GM04504 (cell line): ENCODE measurements around the gene ALOX15.
"Not testable (repeated sequence)": the region's sequence is repeated elsewhere in the genome, so short reads cannot be mapped to it uniquely, and the experiment has no call there.

Experiments
- DNase-seq: peaks from one replicate; pipeline ENCODE4 v3.0.0-alpha.2; 2012; ENCODE audit warnings: low read depth

The ALOX15 gene

GRCh38 chr17:4648741-4649140, 7.3 kb upstream of the ALOX15 start:
- no peak for DNase-seq

- no peak for DNase-seq
Measured at GRCh38 chr17:4645642-4646041, 4.2 kb upstream of the ALOX15 start.

DNA sequence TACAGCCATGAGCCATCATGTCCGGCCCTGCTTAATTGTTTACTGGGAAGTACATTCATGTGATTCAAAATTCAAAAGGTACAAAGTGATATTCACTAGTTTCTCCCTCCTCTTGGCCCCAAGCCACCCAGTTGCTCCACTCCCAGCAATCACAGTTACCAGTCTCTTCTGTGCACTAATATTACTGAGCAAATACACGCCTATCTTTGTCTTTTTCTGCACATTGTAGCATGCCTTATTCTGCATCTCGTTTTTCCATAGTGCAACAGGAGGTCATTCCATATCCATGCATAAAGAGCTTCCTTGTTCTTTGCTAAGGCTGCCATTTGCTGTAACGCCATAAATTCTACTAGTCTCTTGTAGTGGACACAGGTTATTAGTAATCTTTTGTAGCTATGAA, 2.2 kb upstream of the ALOX15 start:
- DNase-seq = no peak

DNA sequence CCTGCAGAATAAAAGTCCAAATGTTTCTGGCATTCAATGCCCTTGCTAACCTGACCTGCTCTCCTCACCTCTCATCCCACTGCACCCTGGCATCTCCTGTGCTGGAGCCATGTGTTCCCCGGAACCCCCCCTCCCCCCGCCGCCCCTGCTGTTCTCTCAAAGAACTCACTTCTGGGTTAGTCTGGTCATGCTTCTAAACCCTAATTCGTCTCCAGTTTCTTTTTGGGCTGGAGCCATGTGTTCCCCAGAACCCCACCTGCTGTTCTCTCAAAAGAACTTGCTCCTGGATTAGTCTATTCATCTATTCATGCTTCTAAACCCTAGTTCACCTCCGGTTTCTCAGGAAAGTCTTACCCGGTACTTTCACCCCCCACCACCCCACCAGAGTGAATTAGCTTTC, 808 bp upstream of the ALOX15 start:
- DNase-seq = no peak

DNA sequence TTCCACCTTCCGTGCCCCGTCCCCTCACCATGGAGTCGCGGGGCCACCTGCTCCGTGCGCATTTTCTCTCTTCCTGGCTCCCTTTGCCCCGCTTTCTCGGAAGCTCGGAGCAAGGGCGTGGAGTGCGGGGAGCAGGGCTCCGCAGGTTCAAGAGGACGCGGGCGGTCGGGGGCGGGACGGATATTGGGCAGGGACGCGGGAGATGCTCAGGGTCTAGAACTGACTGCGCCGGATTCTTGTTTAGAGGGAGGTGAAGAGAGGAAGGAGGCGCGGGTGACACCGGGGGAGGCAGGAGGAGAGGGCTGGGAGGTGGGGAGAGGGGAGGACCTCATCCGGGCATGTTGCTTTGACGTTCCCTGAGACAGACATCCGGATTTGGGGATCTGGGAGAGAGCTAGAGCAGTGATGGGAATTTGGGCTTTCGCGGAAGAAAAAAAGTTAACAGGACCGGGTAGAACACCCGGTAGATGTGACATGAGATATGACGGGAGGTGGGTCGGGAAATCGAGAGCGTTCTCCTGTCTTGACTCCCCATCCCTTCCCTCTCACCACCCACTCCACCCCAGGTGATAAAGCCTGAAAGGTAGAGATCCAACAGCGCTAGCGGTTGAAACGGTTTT, 799 bp downstream of the ALOX15 start:
- DNase-seq = not testable (repeated sequence)

DNA sequence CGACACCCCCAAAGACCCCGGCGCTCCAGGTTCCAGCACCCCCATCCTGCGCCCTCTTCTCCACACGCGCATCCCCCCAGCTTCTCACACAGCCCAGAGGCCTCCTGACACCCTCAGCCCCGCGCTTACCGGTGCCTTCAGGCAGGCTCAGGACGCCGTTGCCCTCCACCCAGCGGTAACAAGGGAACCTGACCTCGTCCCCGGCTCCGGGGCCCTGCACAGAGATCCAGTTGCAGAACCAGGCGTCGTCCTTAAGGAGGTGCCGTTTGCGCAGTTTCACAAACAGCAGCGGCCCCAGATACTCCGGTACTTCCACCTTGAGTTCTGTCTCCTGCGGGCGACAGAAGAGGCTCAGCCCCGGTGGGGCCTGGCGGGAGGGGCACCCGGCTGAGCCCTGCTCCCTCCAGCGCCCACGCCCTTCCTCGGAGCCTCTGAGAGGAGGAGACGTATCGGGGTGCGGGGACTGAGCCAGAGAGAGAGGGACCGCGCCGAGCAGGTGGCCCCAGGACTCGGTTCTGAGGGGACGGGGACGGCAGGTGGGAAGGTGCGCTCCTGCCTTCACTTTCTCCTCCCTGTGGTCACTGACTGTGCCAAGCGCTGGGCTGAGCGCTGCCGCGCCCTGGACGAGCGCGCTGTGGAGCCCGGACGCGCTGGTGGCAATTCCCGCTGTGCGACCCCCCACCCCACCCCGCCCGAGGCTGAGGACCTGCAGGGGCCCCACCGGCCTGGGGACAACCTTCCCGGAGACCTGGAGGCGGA, 2.0 kb downstream of the ALOX15 start:
- not testable (repeated sequence) for DNase-seq

DNA sequence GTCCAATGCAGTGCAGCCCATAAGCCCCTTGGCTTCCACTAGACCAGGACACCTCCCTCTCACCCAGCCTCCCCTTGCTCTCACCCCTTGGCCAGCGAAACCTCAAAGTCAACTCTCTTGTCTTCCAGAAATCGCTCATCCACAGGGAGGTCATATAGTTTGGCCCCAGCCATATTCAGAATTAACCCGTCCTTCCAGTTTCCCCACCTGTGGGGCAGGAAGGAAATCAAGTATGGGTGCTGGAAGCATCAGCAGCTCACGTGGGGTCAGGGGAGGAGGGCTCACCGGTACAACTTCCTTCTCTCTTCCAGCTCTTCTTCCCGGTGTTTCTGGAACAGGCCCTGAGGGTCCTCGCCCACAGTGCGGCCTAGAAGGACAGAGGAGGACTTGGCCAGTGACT, 2.7 kb downstream of the ALOX15 start:
- DNase-seq = not testable (repeated sequence)

GRCh38 chr17:4636474-4637100, 4.9 kb downstream of the ALOX15 start:
- DNase-seq = no peak

- DNase-seq = no peak
Measured at GRCh38 chr17:4635823-4636375, 5.6 kb downstream of the ALOX15 start.

DNA sequence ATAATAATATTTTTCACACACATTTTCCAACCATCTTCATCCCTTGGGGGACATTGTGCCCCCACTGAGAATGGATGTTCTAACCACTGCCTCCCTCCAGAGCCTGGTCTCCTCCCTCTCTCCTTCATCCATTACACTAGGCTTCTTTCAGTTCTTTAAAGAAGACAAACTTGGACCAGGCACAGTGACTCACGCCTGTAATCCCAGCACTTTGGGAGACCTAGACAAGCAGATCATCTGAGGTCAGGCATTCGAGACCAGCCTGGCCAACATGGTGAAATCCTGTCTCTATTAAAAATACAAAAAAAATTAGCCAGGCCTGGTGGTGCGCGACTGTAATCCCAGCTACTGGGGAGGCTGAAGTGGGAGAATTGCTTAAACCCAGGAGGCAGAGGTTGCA, 6.5 kb downstream of the ALOX15 start:
- no peak for DNase-seq

DNA sequence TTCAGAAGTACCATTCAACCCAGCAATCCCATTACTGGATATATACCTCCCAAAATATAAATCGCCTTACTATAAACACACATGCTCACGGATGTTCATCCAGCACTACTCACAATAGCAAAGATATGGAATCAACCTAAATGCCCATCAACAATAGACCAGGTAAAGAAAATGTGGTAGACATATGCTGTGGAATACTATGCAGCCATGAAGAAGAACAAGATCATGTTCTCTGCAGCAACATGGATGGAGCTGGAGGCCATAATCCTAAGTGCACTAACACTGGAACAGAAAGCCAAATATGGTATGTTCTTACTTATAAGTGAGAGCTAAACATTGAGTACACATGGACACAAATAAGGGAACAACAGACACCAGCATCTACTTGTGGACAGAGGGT, 7.8 kb downstream of the ALOX15 start:
- DNase-seq = no peak

DNA sequence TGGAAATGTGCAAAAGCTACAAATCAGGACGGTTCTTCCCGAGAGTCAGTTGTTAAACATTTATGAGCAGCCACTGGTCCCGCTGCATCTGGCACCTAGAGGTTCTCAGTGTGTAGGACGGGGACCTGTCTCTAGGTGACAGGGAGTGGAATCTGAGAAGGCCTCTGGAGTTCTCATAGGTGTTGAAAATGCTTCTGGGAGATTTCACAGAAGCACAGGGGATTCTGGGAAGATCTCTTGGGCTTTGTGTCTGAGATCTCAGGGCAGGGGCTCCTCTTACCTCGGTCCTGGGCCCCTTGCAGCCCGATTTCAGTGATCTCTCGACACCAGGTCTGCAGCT, 8.9 kb downstream of the ALOX15 start:
- no peak for DNase-seq

- DNase-seq = no peak
Measured at GRCh38 chr17:4631836-4632580, 9.5 kb downstream of the ALOX15 start.

DNA sequence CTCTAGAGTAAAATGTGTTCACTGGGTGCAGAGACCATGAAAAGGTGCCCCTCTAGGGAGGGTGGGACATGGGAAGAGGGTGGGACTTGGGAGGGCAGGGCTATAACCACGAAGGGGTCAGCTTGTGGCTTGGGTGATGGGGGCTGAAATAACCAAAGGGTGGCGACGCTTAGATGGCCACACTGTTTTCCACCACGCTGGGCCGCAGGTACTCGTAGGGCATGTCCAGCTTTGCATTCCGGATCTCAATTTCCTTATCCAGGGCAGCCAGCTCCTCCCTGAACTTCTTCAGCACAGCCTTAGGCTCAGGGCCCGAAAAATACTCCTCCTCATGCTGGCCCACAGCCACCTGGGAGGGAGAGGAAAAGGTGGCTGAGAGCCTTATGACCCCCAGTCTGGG, 10.0 kb downstream of the ALOX15 start:
- DNase-seq = no peak

- DNase-seq = no peak
Measured at GRCh38 chr17:4626734-4627256, 14.7 kb downstream of the ALOX15 start.

- DNase-seq = no peak
Measured at GRCh38 chr17:4625181-4625617, 16.3 kb downstream of the ALOX15 start.

DNA sequence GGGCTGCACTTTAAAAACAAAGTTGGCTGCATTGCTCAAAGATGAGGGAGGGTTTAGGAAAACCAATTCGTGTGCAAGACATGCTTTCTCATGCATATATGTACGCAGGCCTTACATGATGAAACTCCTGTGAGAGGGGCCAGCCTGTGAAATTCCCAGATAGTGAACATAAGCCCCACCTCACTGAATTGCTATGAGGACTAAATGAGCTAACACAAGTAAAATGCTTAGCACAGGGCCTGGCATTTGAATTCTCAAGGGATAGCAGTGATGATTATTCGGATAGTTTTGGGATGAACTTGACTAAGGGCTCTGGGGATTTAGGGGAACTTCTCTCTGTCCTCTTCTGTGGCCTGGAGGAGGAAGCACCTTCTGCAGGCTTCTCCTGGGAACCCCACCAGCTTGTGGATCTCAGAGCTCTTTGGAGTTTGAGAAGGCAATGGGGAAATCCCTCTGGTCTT, 17.0 kb downstream of the ALOX15 start:
- not testable (repeated sequence) for DNase-seq

- DNase-seq = no peak
Measured at GRCh38 chr17:4623249-4623648, 18.2 kb downstream of the ALOX15 start.

DNA sequence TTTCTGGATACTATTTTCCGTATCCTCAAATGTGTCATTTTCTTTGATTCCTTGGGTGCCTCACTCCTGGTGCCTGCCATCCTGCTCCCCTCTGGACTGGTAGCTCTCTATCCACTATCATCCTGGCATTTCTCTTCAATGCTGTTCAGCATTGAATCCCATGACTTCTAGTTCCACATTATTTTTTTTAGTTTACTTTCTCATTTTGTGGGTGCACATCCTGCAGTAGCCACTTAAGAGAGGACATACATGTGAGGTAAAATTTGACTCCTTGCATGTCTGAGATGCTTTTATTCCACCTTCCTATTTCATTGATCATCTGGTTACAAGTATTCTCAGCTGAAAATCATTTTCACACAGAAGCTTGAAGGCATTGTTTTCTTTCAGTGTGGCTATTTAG, 19.1 kb downstream of the ALOX15 start:
- no peak for DNase-seq

GRCh38 chr17:4620531-4621101, 20.9 kb downstream of the ALOX15 start:
- no peak for DNase-seq

DNA sequence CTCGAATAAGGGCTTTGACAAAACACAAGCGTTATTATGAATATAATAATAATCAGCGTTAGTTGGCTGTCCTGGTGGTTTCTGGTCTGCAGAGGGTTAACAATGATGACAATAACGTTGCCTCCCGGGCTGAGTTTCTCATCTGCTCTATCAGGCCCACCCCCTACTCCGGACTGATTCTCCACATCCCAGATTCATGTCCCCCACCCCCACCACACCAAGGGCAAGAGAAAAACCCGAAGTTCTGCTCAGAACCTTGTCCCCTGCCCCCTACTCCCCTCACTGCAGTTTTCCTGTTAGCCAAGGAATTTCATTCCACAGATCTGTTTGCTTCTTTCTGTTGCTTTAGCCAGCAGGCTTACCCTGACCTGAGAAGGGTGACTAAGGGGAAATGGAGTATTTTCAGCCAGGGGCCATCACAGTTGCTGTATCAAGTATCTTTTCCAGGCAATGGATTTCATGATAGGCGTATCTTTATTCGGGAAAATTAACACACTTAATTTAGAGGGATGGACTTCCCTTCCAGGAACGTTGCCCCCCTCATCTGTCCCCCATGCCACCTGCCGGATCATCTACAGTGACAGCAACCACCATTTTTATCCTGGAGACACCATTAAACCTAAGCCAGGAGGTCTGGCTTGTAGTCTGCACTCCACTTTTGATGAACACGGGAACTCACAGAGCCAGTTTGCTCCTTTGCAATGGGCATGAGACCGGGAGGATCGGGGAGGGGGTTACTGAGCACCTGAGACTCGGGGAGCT, 23.7 kb downstream of the ALOX15 start:
- DNase-seq = no peak
